GM19238 (cell line): ENCODE results near the gene NCK1.

Experiments
- DNase-seq: peaks from one replicate; pipeline ENCODE4 v3.0.0; 2011; ENCODE audit warnings: low spot score; ENCODE audit not compliant: insufficient read length

The NCK1 gene

DNA sequence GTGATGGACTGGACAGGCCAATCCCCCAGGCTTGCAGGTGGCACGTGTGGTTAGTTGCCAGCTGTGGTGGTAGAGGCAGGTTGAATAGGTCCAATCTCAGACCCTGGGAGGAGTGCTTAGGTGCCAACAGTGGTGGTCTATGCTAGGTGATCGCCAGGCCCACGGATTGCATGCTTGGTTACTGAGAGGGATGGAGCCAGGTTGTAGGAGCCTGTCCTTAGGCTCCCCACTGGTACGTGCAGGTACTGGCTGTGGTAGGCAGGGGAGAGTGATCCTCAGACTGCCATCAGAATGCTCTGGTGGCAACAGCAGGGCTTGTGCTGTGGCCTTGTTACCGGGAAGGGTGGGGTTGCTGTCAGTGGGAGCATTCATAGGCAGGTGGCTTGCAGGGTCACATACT, 44.7 kb downstream of the NCK1 start:
- no peak for DNase-seq

DNA sequence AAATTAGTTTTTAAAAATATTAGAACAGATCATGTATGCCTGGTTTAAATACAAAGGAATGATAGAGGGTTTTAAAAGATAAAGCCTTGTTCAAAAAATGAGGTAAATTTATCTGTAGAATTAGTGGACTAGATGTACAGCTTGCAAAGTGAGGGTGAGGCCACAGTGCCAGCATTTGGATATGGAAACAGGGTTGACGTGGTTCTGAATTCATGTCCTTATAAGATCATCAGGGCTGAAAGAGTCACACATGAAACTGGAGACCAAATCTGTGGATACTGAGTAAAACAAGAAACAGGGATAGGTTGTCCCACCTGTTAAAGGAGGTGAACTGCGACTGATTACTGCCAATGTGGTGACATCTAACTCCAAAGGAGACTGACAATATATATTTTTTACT, 46.3 kb downstream of the NCK1 start:
- DNase-seq: no peak

DNA sequence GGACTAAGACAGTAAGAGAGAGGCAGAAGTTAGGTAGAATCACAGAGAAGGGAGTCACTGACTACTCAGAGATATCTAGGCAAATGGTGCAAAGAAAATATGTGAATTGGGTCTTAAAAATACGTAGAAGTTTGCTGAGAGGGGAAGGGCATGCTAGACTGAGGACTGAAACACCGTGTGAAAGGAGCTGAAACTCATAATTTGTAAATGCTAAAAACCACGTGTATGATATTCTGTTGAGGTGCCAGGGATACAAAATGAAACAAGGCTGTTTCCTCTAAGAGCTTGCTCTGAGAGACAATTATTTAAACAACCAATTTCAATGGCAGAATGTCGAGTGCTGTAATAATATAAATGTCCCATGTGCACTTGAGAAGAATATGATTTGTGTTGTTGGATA, 47.2 kb downstream of the NCK1 start:
- DNase-seq: no peak

DNA sequence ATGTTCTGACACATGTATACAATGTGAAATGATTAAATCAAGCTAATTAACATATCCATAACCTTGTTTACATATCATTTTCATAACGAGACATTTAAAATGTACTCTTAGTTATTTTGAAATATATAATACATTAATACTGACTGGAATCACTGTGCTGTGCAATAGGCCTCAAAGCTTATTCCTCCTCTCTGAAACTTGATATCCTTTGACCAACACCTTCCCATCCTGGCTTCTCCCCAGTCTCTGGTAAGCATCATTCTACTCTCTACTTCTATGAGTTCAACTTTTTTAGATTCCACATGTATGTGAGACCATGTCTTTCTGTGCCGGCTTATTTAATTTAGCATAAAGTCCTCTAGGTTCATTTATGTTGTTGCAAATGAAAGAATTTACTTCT, 48.7 kb downstream of the NCK1 start:
- no peak for DNase-seq

- DNase-seq: no peak
These were observed 51.2 kb downstream of the NCK1 start for GRCh38 chr3:136913168-136913567.

- DNase-seq: no peak
These were observed 52.7 kb downstream of the NCK1 start for GRCh38 chr3:136914739-136915138.

DNA sequence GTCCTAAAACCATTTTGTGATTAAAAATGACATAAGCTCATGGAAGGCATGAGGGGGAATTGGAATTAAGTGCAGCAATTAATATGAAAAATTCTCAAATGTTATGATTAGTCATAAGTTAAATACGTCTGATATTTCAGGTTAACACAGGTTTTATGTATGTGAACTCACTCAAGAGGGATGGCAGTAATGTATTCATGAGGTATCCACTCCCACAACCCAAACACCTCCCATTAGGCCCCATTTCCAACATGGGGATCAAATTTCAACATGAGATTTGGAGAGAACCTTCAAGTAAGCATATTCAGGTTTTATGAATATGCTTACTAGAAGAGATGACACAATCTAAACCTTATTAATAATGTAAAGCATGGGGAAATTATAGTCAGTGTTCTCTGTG, 54.2 kb downstream of the NCK1 start:
- DNase-seq: no peak

DNA sequence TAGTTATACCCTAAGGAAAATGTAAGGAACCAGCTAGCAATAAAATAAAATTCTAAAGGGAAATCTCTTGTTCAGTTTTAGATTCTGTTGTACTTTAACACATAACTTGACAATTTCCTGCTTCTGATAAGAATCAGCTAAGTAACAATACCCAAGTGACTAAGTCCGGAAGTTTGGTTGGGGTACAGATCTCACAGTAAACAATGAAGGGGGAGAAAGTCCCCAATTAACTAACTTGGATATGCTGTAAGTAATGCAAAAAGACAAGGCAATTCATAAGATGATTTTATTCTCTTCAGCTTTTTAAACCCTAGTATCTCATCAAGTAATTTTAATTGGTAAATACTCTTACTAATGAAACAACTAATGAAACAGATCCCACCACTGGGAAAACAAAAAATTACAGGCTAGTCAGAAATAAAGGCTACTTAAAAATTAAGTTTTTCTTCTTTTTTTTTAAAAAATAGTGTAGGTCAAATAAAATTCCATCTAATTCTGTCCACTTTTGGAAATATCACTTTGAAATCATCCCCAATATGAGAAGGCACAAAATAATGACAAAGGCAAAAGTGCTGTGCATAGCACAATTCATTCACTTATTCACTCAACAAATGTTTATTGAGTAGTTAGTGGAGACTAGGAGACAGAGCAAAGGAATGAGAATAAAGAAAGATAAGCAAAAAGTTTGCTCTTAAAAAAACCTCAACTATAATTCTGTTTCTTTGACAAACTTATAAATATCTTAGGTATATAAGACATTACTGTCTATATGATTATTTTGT, 58.0 kb downstream of the NCK1 start:
- peak; percentile 19 for DNase-seq

DNA sequence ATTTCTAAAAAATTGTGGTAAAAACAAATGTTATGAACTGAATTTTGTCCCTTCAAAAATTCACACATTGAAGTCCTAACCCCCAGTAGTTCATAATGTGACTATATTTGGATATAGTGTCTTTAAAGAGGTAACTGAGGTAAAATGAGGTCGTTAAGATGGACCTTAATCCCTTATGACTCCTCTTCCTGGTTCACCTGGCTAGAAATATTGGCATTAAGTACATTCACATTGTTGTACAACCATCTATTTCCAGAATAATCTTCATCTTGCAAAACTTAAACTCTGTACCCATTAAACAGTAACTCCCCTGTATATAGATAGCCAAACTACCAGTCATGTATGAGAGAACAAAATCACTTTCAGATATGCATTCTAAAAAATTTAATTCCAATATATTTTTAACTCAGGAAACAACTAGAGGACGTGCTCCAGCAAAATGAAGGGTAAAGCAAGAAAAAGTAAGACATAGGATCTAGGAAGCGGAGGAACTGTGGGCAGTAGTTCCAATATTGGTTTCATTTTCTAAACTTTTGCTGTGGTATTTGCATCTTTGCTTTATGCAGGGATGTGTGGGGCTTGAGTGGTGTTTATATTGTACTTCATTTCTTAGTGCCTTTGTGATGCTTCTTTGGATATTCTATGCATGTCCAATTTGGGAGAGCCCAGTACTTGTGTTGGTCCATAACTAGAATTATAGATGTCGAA, 59.0 kb downstream of the NCK1 start:
- DNase-seq: no peak

GRCh38 chr3:136925425-136926190, 63.6 kb downstream of the NCK1 start:
- no peak for DNase-seq

- no peak for DNase-seq
These were observed 66.2 kb downstream of the NCK1 start for GRCh38 chr3:136928240-136928639.

GRCh38 chr3:136929977-136930670, 68.1 kb downstream of the NCK1 start:
- no peak for DNase-seq

DNA sequence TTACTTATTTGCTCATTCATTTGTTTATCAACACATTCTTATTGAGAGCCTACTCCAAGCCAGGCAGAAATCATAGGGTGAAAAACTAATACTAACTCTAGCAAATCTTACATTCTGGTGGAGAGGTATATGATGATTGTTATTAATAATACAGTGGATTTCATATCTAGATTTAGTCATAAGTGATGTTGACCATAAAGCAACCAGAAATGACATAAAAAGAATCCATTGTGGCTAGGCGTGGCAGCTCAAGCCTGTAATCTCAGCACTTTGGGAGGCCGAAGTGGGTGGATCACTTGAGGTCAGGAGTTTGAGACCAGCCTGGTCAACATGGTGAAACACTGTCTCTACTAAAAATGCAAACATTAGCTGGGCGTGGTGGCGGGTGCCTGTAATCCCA, 69.6 kb downstream of the NCK1 start:
- no peak for DNase-seq

GRCh38 chr3:136932523-136932922, 70.5 kb downstream of the NCK1 start:
- DNase-seq: no peak

GRCh38 chr3:136932978-136933772, 71.2 kb downstream of the NCK1 start:
- DNase-seq: no peak

GRCh38 chr3:136937175-136937574, 75.2 kb downstream of the NCK1 start:
- no peak for DNase-seq

DNA sequence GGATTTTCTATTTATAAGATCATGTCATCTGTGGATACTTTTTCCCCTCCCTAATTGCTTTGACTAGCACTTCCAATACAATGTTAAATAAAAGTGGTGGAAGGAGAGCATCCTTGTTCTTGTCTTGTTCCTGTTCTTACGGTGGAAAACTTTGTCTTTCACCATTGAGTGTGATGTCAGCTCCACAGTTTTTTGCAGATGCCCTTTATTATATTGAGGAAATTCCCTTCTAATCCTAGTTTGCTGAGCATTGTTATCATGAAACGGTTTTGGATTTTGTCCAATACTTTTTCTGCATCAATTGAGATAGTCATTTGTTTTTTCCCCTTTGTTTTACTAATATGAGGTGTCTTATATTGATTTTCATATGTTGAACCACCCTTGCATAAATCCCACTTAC, 75.8 kb downstream of the NCK1 start:
- DNase-seq: no peak

DNA sequence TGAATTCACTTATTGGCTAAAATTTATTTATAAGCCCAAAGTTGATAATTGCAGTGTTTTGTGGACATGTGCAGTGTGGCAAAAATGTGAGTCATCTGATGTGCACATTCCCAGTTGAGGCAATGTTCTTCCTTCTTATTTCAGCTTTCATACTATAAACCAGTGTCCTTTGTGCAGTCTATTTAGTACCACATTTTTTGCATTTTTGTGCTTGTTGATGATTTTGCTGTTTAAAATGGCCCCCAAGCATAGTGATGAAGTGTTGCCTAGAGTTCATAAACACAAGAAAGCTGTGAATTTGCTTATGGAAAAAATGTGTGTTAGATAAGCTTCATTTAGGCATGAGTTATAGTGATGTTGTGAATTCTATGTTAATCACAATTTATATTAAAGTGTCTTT, 76.3 kb downstream of the NCK1 start:
- no peak for DNase-seq

DNA sequence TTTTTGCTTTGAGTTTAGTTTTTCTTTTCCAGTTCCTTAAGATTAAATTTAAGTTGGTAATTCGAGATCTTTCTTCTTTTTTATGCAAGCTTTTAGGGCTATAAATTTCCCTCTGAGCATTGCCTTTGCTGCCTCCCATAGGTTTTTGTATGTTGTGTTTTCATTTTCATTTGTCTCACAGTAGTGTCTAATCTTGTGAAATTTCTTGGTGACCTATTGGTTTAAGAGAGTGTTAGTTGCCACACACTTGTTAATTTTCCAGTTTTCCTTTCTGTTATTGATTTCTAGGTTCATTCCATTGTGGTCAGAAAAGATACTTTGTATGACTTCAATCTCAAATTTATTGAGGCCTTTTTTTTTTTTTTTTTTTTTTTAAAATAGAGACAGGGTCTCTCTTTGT, 77.5 kb downstream of the NCK1 start:
- no peak for DNase-seq

GRCh38 chr3:136942803-136943202, 80.8 kb downstream of the NCK1 start:
- no peak for DNase-seq

DNA sequence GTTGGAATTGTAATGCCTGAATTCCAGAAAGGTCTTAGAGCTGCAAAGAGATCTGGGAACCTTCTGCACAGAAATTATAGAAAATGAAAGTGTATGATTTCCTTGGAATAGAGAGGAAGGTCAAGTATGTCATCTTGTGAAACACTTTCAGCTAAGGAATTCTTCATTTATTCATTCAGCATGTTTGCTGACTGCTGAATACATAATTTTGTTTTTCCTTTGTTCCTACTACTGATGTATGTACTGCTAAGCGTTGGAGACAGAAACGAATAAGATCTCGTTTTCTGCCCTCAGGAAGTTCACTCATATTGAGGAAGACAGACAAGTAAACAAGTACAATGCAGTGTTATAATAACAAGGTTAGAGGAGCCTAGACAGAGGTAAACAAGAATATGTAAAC, 81.4 kb downstream of the NCK1 start:
- no peak for DNase-seq
